Gastrocnemius medialis (tissue), 4 donors: ENCODE measurements around the gene EGFLAM.

Experiments used
- CTCF ChIP-seq, 5 experiments: fragments of 450-650 bp in 3 of 5; fragments of 200-600 bp in 2 of 5; sonication (generic) in 2 of 5; IDR thresholded peaks in 4 of 5; conservative IDR thresholded peaks in 1 of 5; 1 replicate in 4 of 5; 2 replicates in 1 of 5; pipeline ENCODE4 v1.5.1; 2016 to 2019; ENCODE audit warnings: antibody characterized with exemption in 5 of 5, mild to moderate bottlenecking in 3 of 5, moderate library complexity in 3 of 5
- POLR2A ChIP-seq, 2 donors: fragments of 450-650 bp; IDR thresholded peaks; one replicate each; pipeline ENCODE4 v1.6.1; 2017; ENCODE audit warnings: antibody characterized with exemption in 2 of 2, mild to moderate bottlenecking in 2 of 2, moderate library complexity in 2 of 2

DNA sequence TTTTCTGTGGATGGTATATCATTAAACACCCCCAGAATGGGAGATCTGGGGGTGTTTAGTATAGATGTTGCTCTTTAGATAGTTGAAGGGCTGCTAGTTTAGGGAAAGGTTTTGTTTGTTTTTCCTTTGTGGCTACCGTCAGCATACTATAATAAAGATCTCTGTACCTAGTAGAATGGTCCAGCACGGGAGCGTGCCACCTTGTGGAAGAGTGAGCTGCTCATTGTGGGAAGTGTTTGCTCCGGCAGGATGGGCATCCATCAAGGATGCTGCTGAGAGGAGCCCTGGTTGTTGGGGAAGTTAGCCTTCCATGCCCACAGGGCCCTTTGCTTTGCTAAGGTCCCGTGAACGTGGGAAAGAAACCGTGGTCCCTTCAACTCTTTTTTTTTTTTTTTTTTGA lies 185.0 kb downstream of the EGFLAM start:
- TF ChIP-seq CTCF (IDR thresholded peaks at IDR 0.05 in 4 of 5, conservative IDR thresholded peaks at IDR 0.05 in 1 of 5) (no peak), POLR2A (IDR thresholded peaks at IDR 0.05) (no peak)
